ENCODE measurements around the gene CD200R1.

The CD200R1 gene

GRCh38 chr3:112974894-112975293, at the start of gene CD200R1:
Gene CD200R1 (minus strand): TSS chr3:112975103. CDS start chr3:112974857, 246 bp downstream.
- no peak for TF ChIP-seq GATA2 (IDR thresholded peaks at IDR 0.05; ENCODE audit: low read depth, low read length)
- no peak for TF ChIP-seq GATA3 (IDR thresholded peaks at IDR 0.05; ENCODE audit: low read depth, low read length)

GRCh38 chr3:113021471-113021870, 46.6 kb upstream of the CD200R1 start:
- TF ChIP-seq GATA3 (IDR thresholded peaks at IDR 0.05; ENCODE audit: low read depth, low read length) (no peak), GATA2 (IDR thresholded peaks at IDR 0.05; ENCODE audit: low read depth, low read length) (no peak)

- TF ChIP-seq GATA2 (IDR thresholded peaks at IDR 0.05; ENCODE audit: low read depth, low read length) (no peak), GATA3 (IDR thresholded peaks at IDR 0.05; ENCODE audit: low read depth, low read length) (no peak)
Measured at GRCh38 chr3:113019182-113020137, 44.6 kb upstream of the CD200R1 start.

- no peak for TF ChIP-seq GATA2 (IDR thresholded peaks at IDR 0.05; ENCODE audit: low read depth, low read length)
Measured at GRCh38 chr3:113018536-113019181, 43.8 kb upstream of the CD200R1 start.

GRCh38 chr3:113013593-113013992, 38.7 kb upstream of the CD200R1 start:
- TF ChIP-seq GATA2 (IDR thresholded peaks at IDR 0.05; ENCODE audit: low read depth, low read length) (no peak), GATA3 (IDR thresholded peaks at IDR 0.05; ENCODE audit: low read depth, low read length) (no peak)

GRCh38 chr3:113008117-113008516, 33.2 kb upstream of the CD200R1 start:
- TF ChIP-seq GATA3 (IDR thresholded peaks at IDR 0.05; ENCODE audit: low read depth, low read length) (no peak), GATA2 (IDR thresholded peaks at IDR 0.05; ENCODE audit: low read depth, low read length) (no peak)

GRCh38 chr3:113006359-113007056, 31.6 kb upstream of the CD200R1 start:
- TF ChIP-seq GATA2 (IDR thresholded peaks at IDR 0.05; ENCODE audit: low read depth, low read length) (no peak), GATA3 (IDR thresholded peaks at IDR 0.05; ENCODE audit: low read depth, low read length) (no peak)

GRCh38 chr3:113005611-113006010, 30.7 kb upstream of the CD200R1 start:
- no peak for TF ChIP-seq GATA3 (IDR thresholded peaks at IDR 0.05; ENCODE audit: low read depth, low read length)

GRCh38 chr3:113002679-113003078, 27.8 kb upstream of the CD200R1 start:
- TF ChIP-seq GATA3 (IDR thresholded peaks at IDR 0.05; ENCODE audit: low read depth, low read length) (no peak), GATA2 (IDR thresholded peaks at IDR 0.05; ENCODE audit: low read depth, low read length) (no peak)

GRCh38 chr3:113002037-113002436, 27.1 kb upstream of the CD200R1 start:
- TF ChIP-seq GATA2 (IDR thresholded peaks at IDR 0.05; ENCODE audit: low read depth, low read length) (no peak), GATA3 (IDR thresholded peaks at IDR 0.05; ENCODE audit: low read depth, low read length) (no peak)

- TF ChIP-seq GATA3 (IDR thresholded peaks at IDR 0.05; ENCODE audit: low read depth, low read length) (no peak), GATA2 (IDR thresholded peaks at IDR 0.05; ENCODE audit: low read depth, low read length) (no peak)
Measured at GRCh38 chr3:113000691-113001090, 25.8 kb upstream of the CD200R1 start.

- TF ChIP-seq GATA3 (IDR thresholded peaks at IDR 0.05; ENCODE audit: low read depth, low read length): no peak
- TF ChIP-seq GATA2 (IDR thresholded peaks at IDR 0.05; ENCODE audit: low read depth, low read length): no peak
Measured at GRCh38 chr3:112995800-112996199, 20.9 kb upstream of the CD200R1 start.

GRCh38 chr3:112990672-112991602, 16.0 kb upstream of the CD200R1 start, which contains the start of gene GTPBP8:
Gene GTPBP8 (plus strand): TSS chr3:112990984. CDS start chr3:112991000, 16 bp downstream.
- no peak for TF ChIP-seq GATA2 (IDR thresholded peaks at IDR 0.05; ENCODE audit: low read depth, low read length)
- TF ChIP-seq GATA3 (IDR thresholded peaks at IDR 0.05; ENCODE audit: low read depth, low read length): no peak
